ENCODE results near the gene CDH23. TPM values are rescaled to one million over a fixed set of nuclear protein-coding genes. Genes with fewer than 3 reads are reported as not detected.

CDH23 gene
- total RNA-seq, 2 donors from 2014 or later, result 3.9 to 4.4 TPM

DNA sequence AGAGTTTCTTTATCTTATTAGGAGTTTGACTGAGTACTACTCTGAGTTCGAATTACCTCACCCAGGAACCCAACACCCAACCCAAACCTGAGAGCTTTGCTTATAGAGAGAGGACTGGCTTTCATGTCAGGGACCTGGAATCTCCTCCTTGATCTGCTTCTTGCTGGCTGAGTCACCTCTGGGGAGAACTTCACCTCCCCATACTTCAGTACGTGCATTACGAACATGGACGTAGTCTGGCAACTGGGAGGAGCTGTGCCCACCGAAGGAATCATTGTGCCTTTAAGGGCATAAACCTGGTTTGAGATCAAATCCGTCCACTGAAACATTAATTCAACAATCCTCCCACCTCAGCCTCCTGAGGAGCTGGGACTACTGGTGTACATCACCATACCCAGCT, 466.5 kb downstream of the CDH23 start:
- peaks cover 0 to 30% of the 10 kb centered on the region in 2 donors for H3K4me1 ChIP-seq
- H3K9me3 ChIP-seq, result no peaks in the 10 kb centered on the region
- H3K27ac ChIP-seq, result no peak overlapping the region
- H3K27me3 ChIP-seq, result no peaks in the 10 kb centered on the region
- DNase-seq (ENCODE audit: low spot score), result no peak
- H3K4me3 ChIP-seq, result no peak overlapping the region
- no peaks in the 10 kb centered on the region for H3K36me3 ChIP-seq
- TF ChIP-seq, protein P1, sequence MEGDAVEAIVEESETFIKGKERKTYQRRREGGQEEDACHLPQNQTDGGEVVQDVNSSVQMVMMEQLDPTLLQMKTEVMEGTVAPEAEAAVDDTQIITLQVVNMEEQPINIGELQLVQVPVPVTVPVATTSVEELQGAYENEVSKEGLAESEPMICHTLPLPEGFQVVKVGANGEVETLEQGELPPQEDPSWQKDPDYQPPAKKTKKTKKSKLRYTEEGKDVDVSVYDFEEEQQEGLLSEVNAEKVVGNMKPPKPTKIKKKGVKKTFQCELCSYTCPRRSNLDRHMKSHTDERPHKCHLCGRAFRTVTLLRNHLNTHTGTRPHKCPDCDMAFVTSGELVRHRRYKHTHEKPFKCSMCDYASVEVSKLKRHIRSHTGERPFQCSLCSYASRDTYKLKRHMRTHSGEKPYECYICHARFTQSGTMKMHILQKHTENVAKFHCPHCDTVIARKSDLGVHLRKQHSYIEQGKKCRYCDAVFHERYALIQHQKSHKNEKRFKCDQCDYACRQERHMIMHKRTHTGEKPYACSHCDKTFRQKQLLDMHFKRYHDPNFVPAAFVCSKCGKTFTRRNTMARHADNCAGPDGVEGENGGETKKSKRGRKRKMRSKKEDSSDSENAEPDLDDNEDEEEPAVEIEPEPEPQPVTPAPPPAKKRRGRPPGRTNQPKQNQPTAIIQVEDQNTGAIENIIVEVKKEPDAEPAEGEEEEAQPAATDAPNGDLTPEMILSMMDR (IDR thresholded peaks at IDR 0.05), result no peak

DNA sequence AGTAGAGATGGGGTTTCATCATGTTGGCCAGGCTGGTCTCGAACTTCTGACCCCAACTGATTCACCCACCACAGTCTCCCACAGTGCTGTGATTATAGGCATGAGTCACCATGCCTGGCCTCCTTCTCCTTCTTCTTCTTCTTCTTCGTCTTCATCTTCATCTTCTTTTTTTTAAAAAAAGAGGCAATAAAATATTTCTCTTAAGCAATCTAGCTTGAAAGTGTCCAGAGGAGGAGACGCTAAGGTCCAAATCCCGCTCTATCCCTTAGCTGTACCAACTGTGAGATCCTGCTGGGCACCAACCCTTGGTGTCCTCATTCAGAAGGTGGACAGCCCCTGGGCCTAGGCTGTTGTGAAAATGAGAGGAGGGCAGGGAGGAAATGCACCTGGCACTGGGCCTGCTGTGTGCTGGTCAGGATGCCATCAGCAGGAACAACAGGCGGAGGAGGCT, 468.2 kb downstream of the CDH23 start:
- TF ChIP-seq, protein P1 (IDR thresholded peaks at IDR 0.05), result no peak
- H3K9me3 ChIP-seq, result no peaks in the 10 kb centered on the region
- no peak overlapping the region for H3K4me3 ChIP-seq
- H3K27ac ChIP-seq, result no peak overlapping the region
- no peak for DNase-seq (ENCODE audit: low spot score)
- no peaks in the 10 kb centered on the region for H3K27me3 ChIP-seq
- H3K4me1 ChIP-seq, result peaks cover 0 to 21% of the 10 kb centered on the region in 2 donors
- no peaks in the 10 kb centered on the region for H3K36me3 ChIP-seq

Small RNAs within 50 kb of the gene (microRNA-seq; reads per million reads assigned to microRNA genes)
- 0 reads per million in 2 donors for gene MIR7152 (ENCODE audit: borderline number of aligned reads in 2 of 2, borderline replicate concordance in 1 of 2)

Other genes starting within 250 kb of the CDH23 start
- 10 to 100 TPM; 10.9 to 29.2 TPM for gene UNC5B, start 184.3 kb upstream of the CDH23 start, total RNA-seq
- gene SLC29A3, start 77.7 kb upstream of the CDH23 start, total RNA-seq, result 1 to 10 TPM; 1.8 to 2.9 TPM

Data from right atrium auricular region (tissue), 2 donors.